ENCODE measurements around the gene UGP2. TPM values are rescaled to one million over a fixed set of nuclear protein-coding genes. Genes with fewer than 3 reads are reported as not detected.

Gene UGP2
- total RNA-seq, 1 experiment from 2014 or later, result 55.8 TPM

DNA sequence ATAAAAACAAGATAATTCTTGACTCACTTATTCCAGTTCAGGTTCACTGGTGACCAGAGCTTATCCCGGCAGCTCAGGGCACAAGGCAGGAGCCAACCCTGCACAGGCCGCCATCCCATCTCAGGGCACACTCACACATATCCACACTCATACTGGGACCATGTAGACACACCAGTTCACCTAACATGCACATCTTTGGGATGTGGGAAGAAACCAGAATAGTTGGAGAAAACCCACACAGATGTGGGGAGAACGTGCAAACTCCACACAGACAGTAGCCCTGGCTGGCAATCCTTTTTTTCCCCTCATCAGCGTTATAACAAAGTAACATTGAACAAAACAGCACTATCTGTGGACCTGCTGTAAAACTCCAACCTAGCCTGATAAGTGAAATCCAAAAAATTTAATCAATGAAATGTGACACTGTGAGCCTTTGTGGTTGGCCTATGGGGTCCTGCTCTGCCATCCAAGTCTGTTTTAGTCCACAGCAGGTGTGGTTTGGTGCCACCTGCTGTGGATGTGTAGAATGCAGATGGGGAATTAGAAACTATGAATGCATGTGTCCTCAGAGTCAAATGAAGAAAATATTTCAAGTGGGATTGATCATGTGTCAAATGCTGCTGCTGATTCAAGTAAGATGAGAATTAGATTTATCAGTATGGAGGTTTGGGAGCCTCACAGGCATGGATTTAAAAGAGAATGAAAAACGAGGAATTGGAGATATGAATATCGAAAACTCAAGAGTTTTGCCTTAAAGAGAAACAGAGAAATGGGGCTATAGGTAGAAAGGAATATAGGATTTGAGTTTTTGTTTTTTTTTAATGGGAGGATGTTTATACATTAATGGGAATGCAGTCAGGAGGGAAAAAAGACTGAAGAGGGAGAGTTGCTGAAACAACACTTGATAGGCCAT, 47.0 kb downstream of the UGP2 start:
- CTCF ChIA-PET, result interaction anchor here (0.7 kb wide), 1 partner anchor 464 kb away, joined by 5 read pairs; no protein-coding TSS in a partner anchor
- no TSS peak for BruUV-seq (replicated peaks)

DNA sequence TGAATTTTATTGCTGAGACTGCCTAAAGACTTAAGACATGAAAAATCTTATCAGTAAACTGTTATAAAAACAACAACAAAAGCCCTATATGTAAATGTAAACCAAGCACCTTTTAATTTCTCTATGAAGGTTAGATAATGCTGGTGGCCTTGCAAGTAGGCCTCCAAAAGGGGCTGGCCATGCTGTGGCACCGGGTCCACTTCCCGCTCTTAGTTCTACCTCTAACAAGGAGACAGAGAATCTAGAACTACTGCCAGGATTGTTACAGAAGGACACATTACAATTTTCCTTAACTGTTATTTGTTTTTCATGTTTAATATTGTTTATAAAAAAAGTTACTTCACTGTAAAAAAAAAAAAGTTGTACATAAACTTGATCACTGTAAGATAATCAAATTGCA, 49.0 kb downstream of the UGP2 start:
- Histone ChIP-seq H3K9me2 (replicated peaks; ENCODE audit: low read length) (no peaks in the 10 kb centered on the region), H3K9me3 (ENCODE audit: low read length) (no peaks in the 10 kb centered on the region), H2AFZ (ENCODE audit: low read length) (no peak overlapping the region), H3K4me3 (ENCODE audit: low read length) (no peak overlapping the region), H3K27me3 (ENCODE audit: low read length) (no peaks in the 10 kb centered on the region), H3K4me1 (ENCODE audit: insufficient read depth, low read length) (peaks cover 31% of the 10 kb centered on the region), H3K79me2 (ENCODE audit: low read length) (no peaks in the 10 kb centered on the region), H3K36me3 (ENCODE audit: low read depth, low read length) (peaks cover 29% of the 10 kb centered on the region; the same call in 1 of the 2 replicates), H4K20me1 (ENCODE audit: low read length) (peaks cover 4% of the 10 kb centered on the region; the same call in 1 of the 2 replicates), H3K9ac (ENCODE audit: low read length) (no peak overlapping the region), H3F3A (ENCODE audit: low read length, unreplicated experiment) (no peaks in the 10 kb centered on the region), H3K4me2 (ENCODE audit: low read length) (peak overlapping the region; percentile 30), H3K27ac (ENCODE audit: low read length) (peak overlapping the region; percentile 58)
- TF ChIP-seq EZH2phosphoT487 (IDR thresholded peaks at IDR 0.05; ENCODE audit: borderline replicate concordance, low read length), result no peak
- no peak for TF ChIP-seq CTCF (conservative IDR thresholded peaks at IDR 0.05; ENCODE audit: low read depth, low read length)
- no peak for TF ChIP-seq EZH2 (IDR thresholded peaks at IDR 0.05; ENCODE audit: low read length, unreplicated experiment)
- intact Hi-C loops (cut with micrococcal nuclease), result loop anchor here (1.0 to 5.0 kb wide), 4 partner anchors 49 to 303 kb away; partner anchors contain the start of genes MDH1, UGP2, VPS54 and WDPCP
- BruUV-seq (replicated peaks), result no TSS peak
- ATAC-seq, result no peak
- ChIA-PET CTCF (interaction anchor here (0.5 to 0.7 kb wide), 2 partner anchors 199 to 556 kb away, joined by 3 to 4 read pairs; no protein-coding TSS in a partner anchor), POLR2A (ENCODE audit: unreplicated experiment) (no interaction called here)
- DNase-seq, result no peak

More for the DNA sequence above, 47.0 kb downstream of the UGP2 start:
- POLR2A ChIA-PET (ENCODE audit: unreplicated experiment), result no interaction called here
- ATAC-seq (peak; percentile 37), DNase-seq (peak; percentile 78)
- no peaks in the 10 kb centered on the region for H3K27me3 ChIP-seq (ENCODE audit: low read length)
- intact Hi-C loops (cut with micrococcal nuclease), result loop anchor here (2.0 kb wide), 1 partner anchor 22 kb away; no protein-coding TSS in a partner anchor
- H2AFZ ChIP-seq (ENCODE audit: low read length), result no peak overlapping the region
- H3K27ac ChIP-seq (ENCODE audit: low read length), result no peak overlapping the region
- no peaks in the 10 kb centered on the region for H3K9me2 ChIP-seq (replicated peaks; ENCODE audit: low read length)
- no peaks in the 10 kb centered on the region for H3F3A ChIP-seq (ENCODE audit: low read length, unreplicated experiment)
- H3K4me1 ChIP-seq (ENCODE audit: insufficient read depth, low read length), result peaks cover 31% of the 10 kb centered on the region
- no peaks in the 10 kb centered on the region for H3K79me2 ChIP-seq (ENCODE audit: low read length)
- TF ChIP-seq CTCF (conservative IDR thresholded peaks at IDR 0.05; ENCODE audit: low read depth, low read length), result peak; percentile 96
- no peak for TF ChIP-seq EZH2 (IDR thresholded peaks at IDR 0.05; ENCODE audit: low read length, unreplicated experiment)
- no peak for TF ChIP-seq EZH2phosphoT487 (IDR thresholded peaks at IDR 0.05; ENCODE audit: borderline replicate concordance, low read length)
- peaks cover 37% of the 10 kb centered on the region for H3K36me3 ChIP-seq (ENCODE audit: low read depth, low read length)
- peaks cover 4% of the 10 kb centered on the region; the same call in 1 of the 2 replicates for H4K20me1 ChIP-seq (ENCODE audit: low read length)
- no peak overlapping the region for H3K4me2 ChIP-seq (ENCODE audit: low read length)
- H3K4me3 ChIP-seq (ENCODE audit: low read length), result no peak overlapping the region
- H3K9me3 ChIP-seq (ENCODE audit: low read length), result no peaks in the 10 kb centered on the region
- H3K9ac ChIP-seq (ENCODE audit: low read length), result no peak overlapping the region

Measured in PC-3 (cell line).